WTC11 (cell line): ENCODE measurements around the gene MRPL55. TPM values are rescaled to one million over a fixed set of nuclear protein-coding genes. Genes with fewer than 3 reads are reported as not detected.

ENCODE experiments used
- ATAC-seq: fragments of 200-7000 bp; cut with Tn5 transposase; 2 replicates; pipeline ENCODE4 v1.10.0; 2021; ENCODE audit warnings: mild to moderate bottlenecking, moderate library complexity
- Bru-seq: library from RNA; stranded (reverse); fragments of 400-500 nt; gene quantifications from one replicate; lab custom pipeline; 2021; lab: Mats Ljungman, UMichigan
- CTCF ChIA-PET: fragments of 300-600 bp; sonication (Branson Sonifier 250); formaldehyde crosslinking; loops from one replicate; lab custom pipeline; 2021; ENCODE audit warnings: antibody characterized with exemption; lab: Charles Lee
- POLR2A ChIA-PET: fragments of 350-600 bp; sonication (Branson Sonifier 250); formaldehyde crosslinking; loops from one replicate; lab custom pipeline; 2021; ENCODE audit warnings: antibody characterized with exemption; lab: Charles Lee
- DNase-seq: peaks from one replicate; pipeline ENCODE4 v3.0.0; 2021; ENCODE audit warnings: low spot score
- H3K27ac Mint-ChIP-seq: 2 replicates; pipeline ENCODE4 v1.8.0; 2021; ENCODE audit warnings: mixed read lengths
- H3K27me3 Mint-ChIP-seq: 2 replicates; pipeline ENCODE4 v1.8.0; 2021; ENCODE audit warnings: low read depth, mild to moderate bottlenecking, moderate library complexity, mixed read lengths
- H3K36me3 Mint-ChIP-seq: 2 replicates; pipeline ENCODE4 v1.8.0; 2021; ENCODE audit warnings: mixed read lengths
- H3K4me1 Mint-ChIP-seq: 2 replicates; pipeline ENCODE4 v1.8.0; 2022; ENCODE audit warnings: mixed read lengths
- H3K4me3 Mint-ChIP-seq: 2 replicates; pipeline ENCODE4 v1.8.0; 2021; ENCODE audit warnings: mild to moderate bottlenecking, moderate library complexity, mixed read lengths
- H3K9me3 Mint-ChIP-seq: 2 replicates; pipeline ENCODE4 v1.8.0; 2021; ENCODE audit warnings: mixed read lengths
- ATF6 ChIP-seq: sonication (generic); formaldehyde crosslinking; IDR thresholded peaks from 2 replicates; pipeline ENCODE4 v1.8.1; 2023; ENCODE audit warnings: mild to moderate bottlenecking, missing genetic modification reagents
- ESRRA ChIP-seq: sonication (generic); formaldehyde crosslinking; IDR thresholded peaks from 2 replicates; pipeline ENCODE4 v1.8.1; 2022; ENCODE audit warnings: mild to moderate bottlenecking, missing genetic modification reagents, borderline replicate concordance
- FOXJ3 ChIP-seq: sonication (generic); formaldehyde crosslinking; IDR thresholded peaks from 2 replicates; pipeline ENCODE4 v1.9.0; 2021; ENCODE audit warnings: missing genetic modification reagents, mild to moderate bottlenecking, borderline replicate concordance
- GRHL2 ChIP-seq: fragments of 250-450 bp; sonication (Bioruptor Pico); IDR thresholded peaks from 2 replicates; pipeline ENCODE4 v1.8.0; 2022; ENCODE audit warnings: mild to moderate bottlenecking, moderate library complexity; ENCODE audit not compliant: insufficient replicate concordance, severe bottlenecking
- GTF2I ChIP-seq: fragments of 250-450 bp; sonication (Bioruptor Pico); conservative IDR thresholded peaks from 2 replicates; pipeline ENCODE4 v1.4.0; 2021; ENCODE audit warnings: mild to moderate bottlenecking
- MLX ChIP-seq: sonication (generic); formaldehyde crosslinking; IDR thresholded peaks from 2 replicates; pipeline ENCODE4 v1.8.1; 2023; ENCODE audit warnings: mild to moderate bottlenecking, missing genetic modification reagents, moderate library complexity
- NFE2L1 ChIP-seq: sonication (generic); formaldehyde crosslinking; IDR thresholded peaks from 2 replicates; pipeline ENCODE4 v1.8.1; 2023; ENCODE audit warnings: missing genetic modification reagents
- NR2C2 ChIP-seq: sonication (generic); formaldehyde crosslinking; IDR thresholded peaks from 2 replicates; pipeline ENCODE4 v1.8.0; 2022; ENCODE audit warnings: mild to moderate bottlenecking, missing genetic modification reagents
- OVOL2 ChIP-seq: fragments of 250-450 bp; sonication (Bioruptor Pico); IDR thresholded peaks from 2 replicates; pipeline ENCODE4 v1.9.0; 2021; ENCODE audit warnings: mild to moderate bottlenecking, borderline replicate concordance
- RELA ChIP-seq: sonication (generic); formaldehyde crosslinking; IDR thresholded peaks from 2 replicates; pipeline ENCODE4 v1.8.1; 2022; ENCODE audit warnings: missing genetic modification reagents, mild to moderate bottlenecking, borderline replicate concordance
- TEAD1 ChIP-seq: sonication (generic); formaldehyde crosslinking; IDR thresholded peaks from 2 replicates; pipeline ENCODE4 v1.8.0; 2022; ENCODE audit warnings: mild to moderate bottlenecking, missing genetic modification reagents
- ZNF121 ChIP-seq: sonication (generic); formaldehyde crosslinking; IDR thresholded peaks from 2 replicates; pipeline ENCODE4 v1.8.0; 2023; ENCODE audit warnings: missing genetic modification reagents
- ZNF317 ChIP-seq: sonication (generic); formaldehyde crosslinking; IDR thresholded peaks from 2 replicates; pipeline ENCODE4 v1.8.1; 2023; ENCODE audit warnings: low read depth, mild to moderate bottlenecking, moderate library complexity, missing genetic modification reagents, borderline replicate concordance
- ZNF423 ChIP-seq: fragments of 250-450 bp; sonication (Bioruptor Pico); IDR thresholded peaks from 2 replicates; pipeline ENCODE4 v2.1.2; 2022; ENCODE audit warnings: mild to moderate bottlenecking, moderate library complexity
- long read RNA-seq, 3 experiments: library from RNA in 1 of 3; library from capped mRNA in 1 of 3; library from polyadenylated mRNA in 1 of 3; unstranded in 2 of 3; stranded (forward) in 1 of 3; transcript quantifications; one replicate each; pipeline ENCODE4 v2.0.0, GENCODE V29; 2021
- total RNA-seq: library from RNA; stranded (reverse); gene quantifications from 3 replicates; pipeline ENCODE4 v1.2.3, GENCODE V29; 2021
- TF ChIP-seq, protein P1 (sequence below): sonication (generic); formaldehyde crosslinking; IDR thresholded peaks from 2 replicates; pipeline ENCODE4 v1.8.1; 2022; ENCODE audit warnings: missing genetic modification reagents, borderline replicate concordance
- TF ChIP-seq, protein P2 (sequence below): sonication (generic); formaldehyde crosslinking; IDR thresholded peaks from 2 replicates; pipeline ENCODE4 v1.8.0; 2023; ENCODE audit warnings: missing genetic modification reagents, mild to moderate bottlenecking, borderline replicate concordance
- TF ChIP-seq, protein P3 (sequence below): sonication (generic); formaldehyde crosslinking; IDR thresholded peaks from 2 replicates; pipeline ENCODE4 v1.8.0; 2022; ENCODE audit warnings: missing genetic modification reagents

MRPL55 gene
- 65.8 to 70.5 TPM (median 66.9 TPM) in 3 replicates for total RNA-seq
- percentile 72 among the genes with signal in this experiment for Bru-seq, nascent RNA
- long read RNA-seq, experiment 1, transcript MRPL55-201 (5 exons, 632 nt) = minor isoform, 7 of 102 reads
- long read RNA-seq, experiment 1, transcript MRPL55-203 (5 exons, 744 nt) = major isoform, 20 of 102 reads
- long read RNA-seq, experiment 1, transcript MRPL55-204 (4 exons, 661 nt) = minor isoform, 10 of 102 reads
- long read RNA-seq, experiment 1, transcript MRPL55-217 (4 exons, 565 nt) = minor isoform, 6 of 102 reads
- long read RNA-seq, experiment 1, partial matches to known transcripts = 2 of 102 reads
- long read RNA-seq, experiment 1, other reads (novel, unspliced or antisense) = 42 of 102 reads
- long read RNA-seq, experiment 2, transcript MRPL55-204 (4 exons, 661 nt) = minor isoform, 11 of 82 reads
- long read RNA-seq, experiment 2, transcript MRPL55-201 (5 exons, 632 nt) = minor isoform, 9 of 82 reads
- long read RNA-seq, experiment 2, transcript MRPL55-203 (5 exons, 744 nt) = major isoform, 17 of 82 reads
- long read RNA-seq, experiment 2, transcript MRPL55-225 (2 exons, 848 nt) = minor isoform, 5 of 82 reads
- long read RNA-seq, experiment 2, partial matches to known transcripts = 1 of 82 reads
- long read RNA-seq, experiment 2, other reads (novel, unspliced or antisense) = 28 of 82 reads
- long read RNA-seq, experiment 3, transcript MRPL55-207 (4 exons, 834 nt) = major isoform, 13 of 60 reads
- long read RNA-seq, experiment 3, transcript MRPL55-203 (5 exons, 744 nt) = minor isoform, 8 of 60 reads
- long read RNA-seq, experiment 3, partial matches to known transcripts = 1 of 60 reads
- long read RNA-seq, experiment 3, other reads (novel, unspliced or antisense) = 25 of 60 reads

DNA sequence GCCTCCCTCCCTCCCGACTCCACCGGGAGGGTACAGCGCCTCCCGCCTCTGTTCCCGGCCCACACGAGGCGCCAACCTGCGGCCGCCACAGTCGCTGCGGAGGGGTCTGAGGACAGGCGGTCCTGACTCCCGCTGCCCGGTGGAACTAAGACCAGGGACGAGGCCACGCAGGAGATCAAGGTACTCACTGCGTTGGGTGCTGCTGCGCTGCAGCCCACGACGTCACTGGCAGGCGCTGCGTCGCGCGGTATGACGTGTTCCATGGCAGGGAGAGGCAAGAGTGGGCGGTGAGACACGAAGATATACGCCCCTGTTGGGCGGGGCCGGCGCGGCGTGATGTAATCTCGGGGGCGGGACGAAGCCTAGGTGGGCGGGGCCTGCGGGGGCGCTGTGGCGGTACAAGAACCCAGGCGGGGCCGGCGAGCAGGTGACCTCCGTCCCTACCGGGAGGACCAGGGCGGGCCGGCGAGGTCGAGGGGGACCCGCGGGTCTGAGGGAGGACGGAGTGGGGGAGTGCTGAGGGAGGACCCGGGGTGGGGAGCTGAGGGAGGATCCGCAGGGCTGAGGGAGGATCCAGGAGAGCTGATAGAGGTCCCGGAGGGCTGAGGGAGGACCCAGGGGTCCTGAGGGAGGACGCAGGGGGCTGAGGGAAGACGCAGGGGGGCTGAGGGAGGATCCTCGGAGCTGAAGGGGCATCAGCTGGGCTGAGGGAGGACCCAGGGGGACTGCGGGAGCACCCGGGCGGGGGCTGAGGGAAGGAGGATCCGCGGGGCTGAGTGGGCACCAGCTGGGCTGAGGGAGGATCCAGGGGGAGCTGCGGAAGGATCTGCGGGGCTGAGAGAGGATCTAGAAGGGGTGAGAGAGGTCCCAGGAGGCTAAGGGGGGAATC lies at the start of gene MRPL55:
Gene MRPL55 (minus strand): TSS at position 227 of the 889 bp plus-strand sequence. CDS start 1,039 bp downstream, outside the sequence.
- Mint-ChIP-seq H3K36me3 (peaks cover 13% of the 10 kb centered on the region), H3K4me3 (peak within 1 kb of the TSS; percentile 89), H3K27me3 (peaks cover 20% of the 10 kb centered on the region), H3K4me1 (peaks cover 11% of the 10 kb centered on the region), H3K9me3 (no peaks in the 10 kb centered on the region), H3K27ac (peak within 1 kb of the TSS; percentile 82)
- POLR2A ChIA-PET = interaction anchor here (1.0 kb wide), 1 partner anchor 110 kb away, joined by 3 read pairs; no protein-coding TSS in a partner anchor
- DNase-seq (peak; percentile 98), ATAC-seq (peak; percentile 89)
- CTCF ChIA-PET = interaction anchor here (0.8 to 1.8 kb wide), 5 partner anchors 18 to 110 kb away, joined by 3 to 9 read pairs (median 5); no protein-coding TSS in a partner anchor
- no peak for TF ChIP-seq ZNF121 (CRISPR knock-in tag)
- TF ChIP-seq NR2C2 (CRISPR knock-in tag) = no peak
- TF ChIP-seq ZNF317 (CRISPR knock-in tag) = no peak
- TF ChIP-seq ZNF423 (CRISPR knock-in tag) = peak; percentile 17; the same call in 1 of the 2 replicates
- TF ChIP-seq, protein P1, sequence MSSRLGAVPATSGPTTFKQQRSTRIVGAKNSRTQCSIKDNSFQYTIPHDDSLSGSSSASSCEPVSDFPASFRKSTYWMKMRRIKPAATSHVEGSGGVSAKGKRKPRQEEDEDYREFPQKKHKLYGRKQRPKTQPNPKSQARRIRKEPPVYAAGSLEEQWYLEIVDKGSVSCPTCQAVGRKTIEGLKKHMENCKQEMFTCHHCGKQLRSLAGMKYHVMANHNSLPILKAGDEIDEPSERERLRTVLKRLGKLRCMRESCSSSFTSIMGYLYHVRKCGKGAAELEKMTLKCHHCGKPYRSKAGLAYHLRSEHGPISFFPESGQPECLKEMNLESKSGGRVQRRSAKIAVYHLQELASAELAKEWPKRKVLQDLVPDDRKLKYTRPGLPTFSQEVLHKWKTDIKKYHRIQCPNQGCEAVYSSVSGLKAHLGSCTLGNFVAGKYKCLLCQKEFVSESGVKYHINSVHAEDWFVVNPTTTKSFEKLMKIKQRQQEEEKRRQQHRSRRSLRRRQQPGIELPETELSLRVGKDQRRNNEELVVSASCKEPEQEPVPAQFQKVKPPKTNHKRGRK (CRISPR knock-in tag) = no peak
- no peak for TF ChIP-seq FOXJ3 (CRISPR knock-in tag)
- TF ChIP-seq GRHL2 (CRISPR knock-in tag) = no peak
- TF ChIP-seq ATF6 (CRISPR knock-in tag) = no peak
- no peak for TF ChIP-seq MLX (CRISPR knock-in tag)
- TF ChIP-seq TEAD1 (CRISPR knock-in tag) = no peak; the same call in 1 of the 2 replicates
- TF ChIP-seq OVOL2 = no peak
- TF ChIP-seq, protein P2, sequence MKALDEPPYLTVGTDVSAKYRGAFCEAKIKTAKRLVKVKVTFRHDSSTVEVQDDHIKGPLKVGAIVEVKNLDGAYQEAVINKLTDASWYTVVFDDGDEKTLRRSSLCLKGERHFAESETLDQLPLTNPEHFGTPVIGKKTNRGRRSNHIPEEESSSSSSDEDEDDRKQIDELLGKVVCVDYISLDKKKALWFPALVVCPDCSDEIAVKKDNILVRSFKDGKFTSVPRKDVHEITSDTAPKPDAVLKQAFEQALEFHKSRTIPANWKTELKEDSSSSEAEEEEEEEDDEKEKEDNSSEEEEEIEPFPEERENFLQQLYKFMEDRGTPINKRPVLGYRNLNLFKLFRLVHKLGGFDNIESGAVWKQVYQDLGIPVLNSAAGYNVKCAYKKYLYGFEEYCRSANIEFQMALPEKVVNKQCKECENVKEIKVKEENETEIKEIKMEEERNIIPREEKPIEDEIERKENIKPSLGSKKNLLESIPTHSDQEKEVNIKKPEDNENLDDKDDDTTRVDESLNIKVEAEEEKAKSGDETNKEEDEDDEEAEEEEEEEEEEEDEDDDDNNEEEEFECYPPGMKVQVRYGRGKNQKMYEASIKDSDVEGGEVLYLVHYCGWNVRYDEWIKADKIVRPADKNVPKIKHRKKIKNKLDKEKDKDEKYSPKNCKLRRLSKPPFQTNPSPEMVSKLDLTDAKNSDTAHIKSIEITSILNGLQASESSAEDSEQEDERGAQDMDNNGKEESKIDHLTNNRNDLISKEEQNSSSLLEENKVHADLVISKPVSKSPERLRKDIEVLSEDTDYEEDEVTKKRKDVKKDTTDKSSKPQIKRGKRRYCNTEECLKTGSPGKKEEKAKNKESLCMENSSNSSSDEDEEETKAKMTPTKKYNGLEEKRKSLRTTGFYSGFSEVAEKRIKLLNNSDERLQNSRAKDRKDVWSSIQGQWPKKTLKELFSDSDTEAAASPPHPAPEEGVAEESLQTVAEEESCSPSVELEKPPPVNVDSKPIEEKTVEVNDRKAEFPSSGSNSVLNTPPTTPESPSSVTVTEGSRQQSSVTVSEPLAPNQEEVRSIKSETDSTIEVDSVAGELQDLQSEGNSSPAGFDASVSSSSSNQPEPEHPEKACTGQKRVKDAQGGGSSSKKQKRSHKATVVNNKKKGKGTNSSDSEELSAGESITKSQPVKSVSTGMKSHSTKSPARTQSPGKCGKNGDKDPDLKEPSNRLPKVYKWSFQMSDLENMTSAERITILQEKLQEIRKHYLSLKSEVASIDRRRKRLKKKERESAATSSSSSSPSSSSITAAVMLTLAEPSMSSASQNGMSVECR (CRISPR knock-in tag) = 0 out of 2 replicates have a peak, but pooled peaks have one; percentile 38
- TF ChIP-seq ESRRA = no peak; the same call in 1 of the 2 replicates
- TF ChIP-seq NFE2L1 (CRISPR knock-in tag) = no peak
- TF ChIP-seq, protein P3, sequence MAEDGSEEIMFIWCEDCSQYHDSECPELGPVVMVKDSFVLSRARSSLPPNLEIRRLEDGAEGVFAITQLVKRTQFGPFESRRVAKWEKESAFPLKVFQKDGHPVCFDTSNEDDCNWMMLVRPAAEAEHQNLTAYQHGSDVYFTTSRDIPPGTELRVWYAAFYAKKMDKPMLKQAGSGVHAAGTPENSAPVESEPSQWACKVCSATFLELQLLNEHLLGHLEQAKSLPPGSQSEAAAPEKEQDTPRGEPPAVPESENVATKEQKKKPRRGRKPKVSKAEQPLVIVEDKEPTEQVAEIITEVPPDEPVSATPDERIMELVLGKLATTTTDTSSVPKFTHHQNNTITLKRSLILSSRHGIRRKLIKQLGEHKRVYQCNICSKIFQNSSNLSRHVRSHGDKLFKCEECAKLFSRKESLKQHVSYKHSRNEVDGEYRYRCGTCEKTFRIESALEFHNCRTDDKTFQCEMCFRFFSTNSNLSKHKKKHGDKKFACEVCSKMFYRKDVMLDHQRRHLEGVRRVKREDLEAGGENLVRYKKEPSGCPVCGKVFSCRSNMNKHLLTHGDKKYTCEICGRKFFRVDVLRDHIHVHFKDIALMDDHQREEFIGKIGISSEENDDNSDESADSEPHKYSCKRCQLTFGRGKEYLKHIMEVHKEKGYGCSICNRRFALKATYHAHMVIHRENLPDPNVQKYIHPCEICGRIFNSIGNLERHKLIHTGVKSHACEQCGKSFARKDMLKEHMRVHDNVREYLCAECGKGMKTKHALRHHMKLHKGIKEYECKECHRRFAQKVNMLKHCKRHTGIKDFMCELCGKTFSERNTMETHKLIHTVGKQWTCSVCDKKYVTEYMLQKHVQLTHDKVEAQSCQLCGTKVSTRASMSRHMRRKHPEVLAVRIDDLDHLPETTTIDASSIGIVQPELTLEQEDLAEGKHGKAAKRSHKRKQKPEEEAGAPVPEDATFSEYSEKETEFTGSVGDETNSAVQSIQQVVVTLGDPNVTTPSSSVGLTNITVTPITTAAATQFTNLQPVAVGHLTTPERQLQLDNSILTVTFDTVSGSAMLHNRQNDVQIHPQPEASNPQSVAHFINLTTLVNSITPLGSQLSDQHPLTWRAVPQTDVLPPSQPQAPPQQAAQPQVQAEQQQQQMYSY (CRISPR knock-in tag) = no peak
- no peak for TF ChIP-seq RELA (CRISPR knock-in tag)
- TF ChIP-seq GTF2I (CRISPR knock-in tag) = no peak
